ENCODE measurements around the gene ASGR2.

GRCh38 chr17:7113273-7114071, 1.1 kb downstream of the ASGR2 start:
- TF ChIP-seq CTCF (IDR thresholded peaks at IDR 0.05 in 4 of 5, conservative IDR thresholded peaks at IDR 0.05 in 1 of 5), result no peak
- TF ChIP-seq POLR2A (IDR thresholded peaks at IDR 0.05), result no peak
